Measurements from ENCODE around the gene DLK1.

- TF ChIP-seq KDM5A (IDR thresholded peaks at IDR 0.05) (no peak), JUN (IDR thresholded peaks at IDR 0.05) (no peak), CTCF (IDR thresholded peaks at IDR 0.05) (no peak), JUNB (IDR thresholded peaks at IDR 0.05) (no peak)
- TF ChIP-seq, protein P1, sequence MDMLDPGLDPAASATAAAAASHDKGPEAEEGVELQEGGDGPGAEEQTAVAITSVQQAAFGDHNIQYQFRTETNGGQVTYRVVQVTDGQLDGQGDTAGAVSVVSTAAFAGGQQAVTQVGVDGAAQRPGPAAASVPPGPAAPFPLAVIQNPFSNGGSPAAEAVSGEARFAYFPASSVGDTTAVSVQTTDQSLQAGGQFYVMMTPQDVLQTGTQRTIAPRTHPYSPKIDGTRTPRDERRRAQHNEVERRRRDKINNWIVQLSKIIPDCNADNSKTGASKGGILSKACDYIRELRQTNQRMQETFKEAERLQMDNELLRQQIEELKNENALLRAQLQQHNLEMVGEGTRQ (IDR thresholded peaks at IDR 0.05): no peak
- TF ChIP-seq, protein P2, sequence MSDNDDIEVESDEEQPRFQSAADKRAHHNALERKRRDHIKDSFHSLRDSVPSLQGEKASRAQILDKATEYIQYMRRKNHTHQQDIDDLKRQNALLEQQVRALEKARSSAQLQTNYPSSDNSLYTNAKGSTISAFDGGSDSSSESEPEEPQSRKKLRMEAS (IDR thresholded peaks at IDR 0.05): no peak
Observed at GRCh38 chr14:100703386-100704220, 23.1 kb upstream of the DLK1 start.

Data from A549 (cell line).